ENCODE data around the gene PPP1R13B.
"Not testable (repeated sequence)": the region's sequence is repeated elsewhere in the genome, so short reads cannot be mapped to it uniquely, and the experiment has no call there.

PPP1R13B gene

DNA sequence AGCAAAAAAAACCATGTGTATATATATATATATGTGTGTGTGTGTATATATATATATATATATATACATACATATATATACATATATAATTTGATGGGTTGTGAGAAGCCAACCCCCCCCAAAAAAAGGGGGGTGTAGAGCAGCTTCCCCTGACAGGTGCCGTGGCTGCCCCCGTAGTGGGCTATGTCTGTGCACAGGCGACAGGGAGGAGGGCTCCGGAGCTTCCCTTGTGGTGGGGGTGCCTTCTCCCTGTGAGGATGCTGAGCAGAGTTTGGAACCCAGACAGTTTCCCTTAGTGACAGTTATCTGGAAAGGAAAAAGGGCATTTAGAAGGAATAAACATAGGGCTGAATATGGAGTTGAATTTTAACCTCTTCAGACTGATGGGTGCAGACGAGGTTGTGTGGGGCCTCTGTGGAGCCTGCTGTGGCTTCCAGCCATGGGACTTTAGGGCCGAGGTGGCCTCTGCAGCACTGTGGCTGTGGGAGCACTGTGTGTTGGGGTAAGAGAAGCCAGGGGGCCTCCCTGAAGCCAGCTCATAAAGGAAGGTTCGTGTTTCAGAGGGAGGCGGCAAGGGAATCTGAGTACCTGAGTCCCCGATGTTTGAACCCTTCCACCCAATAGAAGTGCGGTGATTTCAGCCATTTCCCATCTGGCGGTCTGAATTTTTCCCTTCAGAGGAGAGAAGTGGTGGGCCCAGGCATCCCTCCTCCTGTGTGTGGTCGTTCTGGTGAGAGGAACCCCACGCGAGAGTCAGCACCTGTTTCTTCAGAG lies 151.9 kb downstream of the PPP1R13B start:
- no peak for DNase-seq

DNA sequence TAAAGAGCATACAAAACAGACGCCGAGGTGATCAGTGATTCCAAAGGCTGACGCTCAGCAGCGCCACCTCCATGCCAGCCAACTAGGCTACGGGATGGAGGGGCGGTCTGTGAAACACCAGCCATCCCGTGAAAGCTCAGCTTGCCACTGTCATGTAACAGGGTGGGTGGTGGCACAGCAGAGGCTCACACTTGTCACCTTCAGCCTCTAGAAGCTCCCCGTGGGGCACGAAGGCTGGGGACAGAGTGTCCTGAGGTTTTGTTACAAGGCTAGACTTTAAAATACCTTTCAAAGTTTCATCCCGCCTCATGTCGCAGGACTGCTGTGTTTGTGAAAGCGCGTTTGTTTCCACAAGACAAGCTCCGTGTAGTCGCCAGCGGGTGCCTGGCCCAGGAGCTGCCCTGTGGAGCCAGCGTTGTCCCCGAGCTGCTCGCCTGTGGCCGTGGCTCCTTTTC lies 152.8 kb downstream of the PPP1R13B start:
- no peak for DNase-seq

DNA sequence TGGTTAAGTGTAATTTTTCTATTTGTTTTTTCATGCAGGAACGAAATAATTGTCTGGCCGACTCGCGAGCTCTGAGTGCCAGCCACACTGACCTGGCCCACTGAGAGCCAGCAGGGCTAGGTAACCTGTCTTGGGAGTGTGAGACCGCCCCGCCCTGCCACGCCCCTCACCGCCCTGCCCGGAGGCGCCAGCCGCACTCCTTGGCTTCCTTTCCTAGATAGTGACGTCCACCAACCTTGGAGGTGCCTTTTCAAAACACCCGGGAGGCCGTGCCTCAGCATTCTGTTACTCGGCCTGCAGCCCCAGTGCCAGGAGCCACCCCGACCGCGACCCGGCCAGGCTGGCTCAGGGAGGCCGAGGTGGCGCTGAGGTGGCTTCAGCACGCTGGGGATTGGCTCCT lies 153.9 kb downstream of the PPP1R13B start:
- no peak for DNase-seq

DNA sequence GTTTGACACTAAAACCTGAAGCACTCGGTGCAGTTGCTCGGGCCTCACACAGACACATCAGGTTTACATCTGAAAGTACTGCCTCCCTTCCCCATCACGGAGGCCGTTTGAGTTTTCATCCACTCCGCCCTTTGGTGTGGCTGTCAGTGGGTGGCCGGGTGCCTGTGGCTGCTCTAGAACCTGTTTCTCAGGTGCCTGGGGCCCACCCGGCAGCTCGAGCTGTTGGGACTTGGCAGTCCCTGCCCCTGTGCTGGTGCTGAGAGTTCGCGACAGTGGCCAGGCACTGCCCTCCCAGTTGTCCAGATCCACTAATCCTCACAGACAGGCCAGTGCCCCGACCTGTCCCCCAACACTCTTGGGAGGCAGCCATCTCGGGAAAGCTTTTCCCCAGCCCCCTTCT lies 154.5 kb downstream of the PPP1R13B start:
- DNase-seq: no peak

DNA sequence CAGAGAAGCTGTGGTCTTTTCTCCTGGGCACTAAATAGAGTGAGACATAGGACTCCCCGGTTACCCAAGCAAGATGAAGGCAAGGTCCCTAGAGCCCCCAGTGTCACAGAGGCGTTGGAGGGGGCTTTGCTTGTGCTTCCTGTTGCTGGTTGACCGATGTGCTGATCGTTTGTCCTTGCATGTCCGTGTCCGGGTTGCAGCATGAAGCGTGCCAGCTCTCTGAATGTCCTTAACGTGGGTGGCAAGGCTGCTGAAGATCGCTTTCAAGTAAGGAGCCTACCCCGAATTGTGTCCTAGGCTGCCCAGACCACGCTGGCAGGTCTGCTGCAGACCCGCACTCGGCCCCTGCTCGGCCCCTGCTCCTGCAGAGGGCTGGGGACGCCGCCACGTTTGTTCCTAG lies 155.2 kb downstream of the PPP1R13B start:
- DNase-seq: no peak

DNA sequence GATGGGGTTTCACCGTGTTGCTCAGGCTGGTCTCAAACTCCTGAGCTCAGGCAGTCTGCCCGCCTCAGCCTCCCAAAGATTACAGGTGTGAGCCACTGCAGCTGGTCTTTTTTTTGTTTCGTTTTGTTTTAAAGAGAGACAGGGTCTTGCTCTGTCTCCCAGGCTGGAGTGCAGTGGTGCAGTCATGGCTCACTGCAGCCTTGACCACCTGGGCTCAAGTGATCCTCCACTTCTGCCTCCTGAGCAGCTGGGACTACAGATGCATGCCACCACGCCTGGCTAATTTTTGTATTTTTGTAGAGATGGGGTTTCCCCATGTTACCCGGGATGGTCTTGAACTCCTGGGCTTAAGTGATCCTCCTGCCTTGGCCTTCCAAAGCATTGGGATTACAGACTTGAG lies 155.7 kb downstream of the PPP1R13B start:
- DNase-seq: not testable (repeated sequence)

DNA sequence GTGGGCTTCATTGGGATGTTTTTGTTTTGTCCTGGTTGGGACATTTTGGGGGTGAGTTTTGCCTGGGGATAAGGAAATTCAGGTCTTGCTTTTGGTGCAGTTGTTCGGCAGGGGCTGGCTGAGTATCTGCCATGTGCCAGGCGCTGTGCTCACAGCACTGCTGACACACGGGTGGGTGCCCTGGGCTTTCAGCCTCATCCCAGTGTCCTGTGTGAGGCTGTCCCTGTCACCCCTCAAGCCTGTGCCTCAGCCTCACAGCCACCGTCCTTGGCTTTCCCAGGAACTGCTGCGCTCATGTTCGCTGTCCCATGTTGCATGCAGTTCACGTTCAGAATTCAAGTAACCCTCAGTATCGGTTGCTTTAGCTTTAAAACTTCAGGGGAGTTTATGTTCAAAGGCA lies 157.0 kb downstream of the PPP1R13B start:
- DNase-seq: no peak

DNA sequence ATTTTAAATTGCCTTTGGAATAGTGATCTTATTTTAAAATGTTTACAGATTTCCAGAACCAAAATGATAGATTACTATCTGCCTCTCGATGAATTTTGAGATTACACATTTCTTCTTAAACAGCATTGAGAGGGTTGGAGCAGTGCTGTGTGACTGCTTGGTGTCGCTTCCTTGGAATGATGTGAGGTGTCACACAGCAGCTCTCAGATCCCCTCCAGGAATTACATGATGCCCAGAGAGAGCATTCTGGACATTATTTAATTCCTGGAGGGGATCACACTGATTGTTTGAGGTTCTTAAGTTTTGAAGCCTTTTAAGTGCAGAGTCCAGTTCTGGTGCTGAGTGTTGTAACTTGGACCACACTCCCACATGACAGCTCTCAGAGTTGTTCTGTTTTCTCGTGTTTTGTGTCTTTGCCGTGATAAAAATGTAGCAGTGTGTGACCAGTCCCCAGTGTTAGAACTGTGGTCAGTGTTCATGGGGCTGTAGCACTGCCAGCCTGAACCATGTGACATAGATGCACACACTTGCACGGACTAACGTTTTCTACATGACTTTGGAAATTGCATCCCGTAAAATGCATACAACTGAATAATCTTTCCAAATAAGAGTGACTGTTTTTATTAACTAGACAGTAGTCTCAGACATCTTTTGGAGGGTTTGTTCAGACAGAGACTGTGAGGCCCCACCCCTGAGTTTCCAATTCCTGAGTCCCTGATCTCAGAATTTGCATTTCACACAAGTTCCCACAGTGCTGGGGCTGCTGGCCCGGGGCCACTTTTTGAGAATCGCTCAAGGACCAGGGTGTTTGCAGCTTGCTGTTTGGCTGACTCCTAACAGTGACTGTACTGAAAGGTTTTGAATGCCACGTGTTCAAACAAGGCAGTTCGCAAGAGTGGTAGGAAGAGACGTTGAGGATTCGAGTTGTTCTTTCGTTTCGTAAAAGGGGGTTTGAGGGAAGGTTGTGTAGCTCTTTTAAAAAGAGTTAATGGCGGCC lies 158.2 kb downstream of the PPP1R13B start:
- DNase-seq: peak; percentile 72

DNA sequence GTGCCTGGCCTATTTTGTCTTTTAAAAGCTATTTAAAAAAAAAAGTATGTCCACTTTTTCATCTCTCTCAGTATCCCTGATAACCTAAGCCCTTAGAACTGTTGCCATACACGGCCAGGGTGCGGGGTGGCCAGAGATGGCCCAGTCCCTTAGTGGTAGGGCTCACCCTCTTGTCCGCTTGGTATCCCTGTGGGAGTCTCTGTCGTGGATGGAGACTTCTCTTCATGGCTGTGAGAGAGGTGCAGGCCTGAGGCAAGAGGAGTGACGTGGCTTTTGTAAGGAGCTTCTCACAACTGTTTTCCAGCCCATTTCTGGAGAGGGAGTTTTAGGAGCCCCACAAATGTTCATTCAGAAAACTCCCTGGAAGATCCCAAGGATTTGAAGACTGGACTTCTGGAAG lies 158.9 kb downstream of the PPP1R13B start:
- peak; percentile 38 for DNase-seq

DNA sequence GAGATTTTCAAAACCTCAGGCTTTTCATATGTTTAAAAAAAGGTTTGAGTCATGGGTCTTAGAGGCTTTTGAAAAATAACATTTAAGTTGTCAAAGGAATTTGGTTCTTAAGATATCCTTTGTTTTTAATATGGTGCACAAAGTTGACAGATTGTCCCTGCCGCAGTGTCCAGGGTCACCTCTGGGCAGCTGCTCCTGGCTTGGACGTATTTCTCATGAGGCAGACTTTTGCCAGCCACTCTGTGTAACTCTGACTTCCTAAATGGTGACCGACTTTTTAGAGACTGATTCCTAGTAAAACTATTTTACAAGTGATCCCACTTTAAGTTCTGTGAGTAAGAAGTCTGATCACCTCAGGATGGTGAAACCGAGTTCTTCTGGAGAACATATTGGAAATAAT lies 159.7 kb downstream of the PPP1R13B start:
- DNase-seq: no peak

DNA sequence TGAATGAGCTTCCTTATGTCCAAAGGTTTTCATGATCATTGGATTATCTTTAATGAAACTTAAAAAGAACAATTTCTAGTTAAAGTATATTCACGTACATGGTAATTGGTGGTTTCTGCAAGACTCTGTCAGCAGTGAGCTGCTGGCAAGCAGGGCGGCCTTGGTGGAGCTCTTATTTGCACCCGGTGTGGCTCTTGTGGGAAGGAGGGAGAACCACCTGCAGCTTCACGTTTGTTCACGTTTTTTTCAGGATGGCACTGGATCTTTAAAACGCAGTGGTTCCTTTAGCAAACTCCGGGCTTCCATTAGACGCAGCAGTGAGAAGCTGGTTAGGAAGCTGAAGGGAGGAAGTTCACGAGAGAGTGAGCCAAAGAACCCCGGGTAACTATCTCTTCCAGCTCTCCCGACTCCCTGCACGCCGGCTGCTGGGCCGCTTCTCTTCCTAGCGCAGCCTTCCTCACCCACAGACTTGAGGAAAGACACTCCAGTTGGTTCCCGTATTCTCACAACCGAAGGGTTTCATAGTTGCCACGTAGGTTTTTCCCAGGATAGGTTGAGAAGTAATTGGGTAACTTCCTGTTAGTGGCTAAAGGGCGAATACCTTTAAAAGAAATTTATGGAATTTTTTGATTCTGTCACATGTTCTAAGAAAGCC lies 160.4 kb downstream of the PPP1R13B start:
- peak; percentile 56 for DNase-seq

DNA sequence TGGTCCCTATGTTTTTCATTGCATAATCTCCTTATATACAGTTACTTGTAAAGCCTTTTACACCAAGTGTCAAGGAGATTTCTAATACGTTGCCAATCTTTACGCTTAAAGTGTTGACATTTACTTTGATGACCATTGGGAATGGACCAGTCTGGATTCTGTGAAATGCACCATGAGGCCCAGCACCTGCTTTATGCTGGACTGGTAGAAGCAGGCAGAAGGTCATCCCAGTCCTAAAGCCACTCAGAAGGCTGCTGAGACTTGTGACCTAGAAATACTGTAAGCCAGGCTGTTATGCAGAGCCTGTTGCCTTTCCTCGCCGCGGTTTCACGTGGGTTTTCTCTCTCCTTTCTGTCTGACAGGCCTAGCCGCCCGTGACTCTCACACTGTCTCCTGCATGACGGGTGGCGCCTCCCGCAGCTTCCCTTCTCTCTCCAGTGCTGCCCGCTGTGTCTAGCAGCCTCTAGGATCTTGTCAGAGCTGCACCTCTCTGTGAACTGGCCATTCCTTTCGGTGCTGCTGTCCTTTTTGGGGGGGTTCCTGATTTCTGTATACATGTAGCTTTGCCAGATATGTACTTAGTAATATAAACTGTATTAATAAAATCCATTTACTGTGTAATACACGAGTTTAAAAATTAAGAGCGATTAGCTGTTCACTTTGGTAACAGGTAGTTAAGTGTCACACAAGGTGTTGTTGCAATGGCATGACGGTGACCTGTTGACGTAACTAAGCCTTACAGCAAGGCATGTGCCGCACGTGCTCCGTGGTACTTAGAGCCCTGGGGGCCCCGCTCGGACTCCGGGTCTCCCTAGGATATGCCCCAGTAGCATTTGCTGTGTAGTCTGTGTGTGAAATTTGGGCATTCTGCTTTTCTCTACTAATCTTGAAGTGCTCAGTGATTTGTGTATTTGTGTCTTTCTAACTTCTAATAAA lies 161.8 kb downstream of the PPP1R13B start:
- DNase-seq: no peak

DNA sequence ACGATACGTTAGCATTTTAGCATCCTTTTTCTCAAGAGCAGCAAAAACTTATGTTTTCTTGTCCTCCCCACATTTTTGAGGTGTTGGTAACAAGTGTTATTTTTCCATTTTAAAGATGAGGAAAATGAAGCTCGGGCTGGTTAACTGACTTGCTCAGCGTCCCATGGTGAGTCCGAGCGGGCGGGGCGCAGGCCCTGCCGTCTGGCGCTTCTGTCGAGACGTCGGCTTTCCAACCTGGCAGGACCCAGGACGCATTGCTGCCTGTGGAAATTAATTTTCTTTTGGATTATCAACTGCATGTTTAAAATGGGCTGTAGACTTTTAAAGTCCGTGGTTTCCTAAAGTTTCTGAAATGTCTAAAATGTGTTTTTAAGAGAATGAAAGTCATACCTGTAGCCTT lies 162.5 kb downstream of the PPP1R13B start:
- DNase-seq: no peak

DNA sequence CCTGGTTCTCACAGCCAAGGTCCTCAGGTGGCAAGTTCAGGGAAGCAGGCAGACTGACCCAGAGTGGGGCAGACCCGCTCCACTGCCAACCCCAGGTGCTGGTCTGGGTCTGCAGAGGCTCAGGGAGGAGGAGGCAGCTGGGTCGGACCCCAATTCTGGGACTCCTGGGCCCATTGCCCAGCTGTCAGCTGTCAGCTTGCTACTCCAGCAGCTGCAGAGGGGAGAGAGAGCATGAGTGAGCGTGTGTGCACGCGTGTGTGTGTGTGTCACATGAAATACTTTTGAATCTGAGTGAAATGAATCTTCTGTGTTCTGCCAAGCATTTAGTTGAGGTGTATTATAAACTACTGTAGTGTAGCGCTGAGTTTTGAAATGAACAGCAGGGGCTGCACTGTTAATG lies 162.9 kb downstream of the PPP1R13B start:
- no peak for DNase-seq

Measured in EL (cell line).